OCI-LY7 (cell line): Measurements from ENCODE around the gene SUSD4. TPM values are rescaled to one million over a fixed set of nuclear protein-coding genes. Genes with fewer than 3 reads are reported as not detected.

Experiments
- BruUV-seq: library from RNA; stranded (reverse); fragments of 400-500 nt; replicated peaks from 2 replicates; lab custom pipeline; 2021; lab: Mats Ljungman, UMichigan
- CTCF ChIA-PET: fragments of 300-600 bp; sonication (Branson Sonifier 250); formaldehyde crosslinking; loops from one replicate; lab custom pipeline; 2022; ENCODE audit warnings: antibody characterized with exemption; ENCODE audit not compliant: unreplicated experiment; lab: Charles Lee
- POLR2A ChIA-PET: fragments of 300-600 bp; sonication (Branson Sonifier 250); formaldehyde crosslinking; loops from one replicate; lab custom pipeline; 2022; ENCODE audit warnings: antibody characterized with exemption; lab: Charles Lee
- DNase-seq: peaks from one replicate; pipeline ENCODE4 v3.0.0-alpha.2; 2015; ENCODE audit warnings: low spot score
- H2AFZ ChIP-seq: fragments of 200-600 bp; sonication (generic), shearing (Covaris generic); 2 replicates; pipeline ENCODE4 v1.6.1; 2014; ENCODE audit warnings: mild to moderate bottlenecking, antibody characterized with exemption, low read length, moderate library complexity
- H3K27ac ChIP-seq: fragments of 200-600 bp; sonication (generic); 2 replicates; pipeline ENCODE4 v1.5.1; 2014; ENCODE audit warnings: mixed run types, low read depth, mild to moderate bottlenecking, moderate library complexity, low read length, inconsistent platforms; ENCODE audit not compliant: poor library complexity, severe bottlenecking
- H3K36me3 ChIP-seq: fragments of 200-600 bp; sonication (generic); 2 replicates; pipeline ENCODE4 v1.6.1; 2014; ENCODE audit warnings: mild to moderate bottlenecking, antibody characterized with exemption, low read length, moderate library complexity, mixed read lengths; ENCODE audit not compliant: insufficient read depth
- H3K4me1 ChIP-seq: fragments of 200-600 bp; sonication (generic); 2 replicates; pipeline ENCODE4 v1.5.1; 2014; ENCODE audit warnings: mild to moderate bottlenecking, low read length; ENCODE audit not compliant: insufficient read depth, poor library complexity, severe bottlenecking
- H3K4me2 ChIP-seq: fragments of 200-600 bp; sonication (generic); 2 replicates; pipeline ENCODE4 v1.6.1; 2014; ENCODE audit warnings: mild to moderate bottlenecking, low read length
- H3K4me3 ChIP-seq: fragments of 200-600 bp; sonication (generic); 2 replicates; pipeline ENCODE4 v1.5.1; 2014; ENCODE audit warnings: mild to moderate bottlenecking, low read depth, low read length; ENCODE audit not compliant: poor library complexity, severe bottlenecking
- H3K79me2 ChIP-seq: fragments of 200-600 bp; sonication (generic); 2 replicates; pipeline ENCODE4 v1.6.1; 2016; ENCODE audit warnings: low read depth, mild to moderate bottlenecking, low read length, moderate library complexity, mixed read lengths; ENCODE audit not compliant: insufficient read depth
- H3K9me2 ChIP-seq: fragments of 200-600 bp; sonication (generic); 2 replicates; pipeline ENCODE4 v1.6.1; 2016; ENCODE audit warnings: mild to moderate bottlenecking, low read length, mixed read lengths; ENCODE audit not compliant: insufficient read depth
- H3K9me3 ChIP-seq: fragments of 200-600 bp; sonication (generic); 2 replicates; pipeline ENCODE4 v1.6.1; 2014; ENCODE audit warnings: mild to moderate bottlenecking, mixed run types, low read length, mixed read lengths
- H4K20me1 ChIP-seq: fragments of 200-600 bp; sonication (generic); 2 replicates; pipeline ENCODE4 v1.6.1; 2014; ENCODE audit warnings: mild to moderate bottlenecking, antibody characterized with exemption, low read length, moderate library complexity, mixed read lengths; ENCODE audit not compliant: insufficient read depth
- CTCF ChIP-seq: fragments of 200-600 bp; sonication (generic); conservative IDR thresholded peaks from 2 replicates; pipeline ENCODE4 v1.5.1; 2014; ENCODE audit warnings: mild to moderate bottlenecking, antibody characterized with exemption, low read length, moderate library complexity, mixed read lengths
- EZH2phosphoT487 ChIP-seq: fragments of 200-600 bp; sonication (generic); IDR thresholded peaks from 2 replicates; pipeline ENCODE4 v1.6.1; 2018; ENCODE audit warnings: low read depth, borderline replicate concordance, mild to moderate bottlenecking, mixed run types, antibody characterized with exemption, low read length, moderate library complexity, mixed read lengths
- intact Hi-C: fragments of 100-400 bp; cut with micrococcal nuclease; formaldehyde crosslinking; loops from one replicate; pipeline ENCODE4 v1.10.0; 2022; ENCODE audit not compliant: unreplicated experiment
- total RNA-seq, 2 experiments: library from RNA; depleted of rRNA in 1 of 2; stranded (reverse); fragments of >200 nt in 1 of 2; shearing (Covaris generic) in 1 of 2; gene quantifications; 2 replicates each; pipeline ENCODE4 v1.2.3, GENCODE V29; 2014 to 2022

SUSD4 gene
- total RNA-seq, 2 experiments from 2014 or later: 0.42 TPM; not detected in 1

GRCh38 chr1:223343692-223344091 lies 20.3 kb downstream of the SUSD4 start:
- no TSS peak for BruUV-seq
- Histone ChIP-seq H3K4me2 (no peak overlapping the region), H3K36me3 (no peaks in the 10 kb centered on the region), H3K4me3 (no peak overlapping the region), H3K9me3 (no peaks in the 10 kb centered on the region), H3K27ac (no peak overlapping the region), H2AFZ (no peak overlapping the region), H4K20me1 (no peaks in the 10 kb centered on the region), H3K4me1 (no peaks in the 10 kb centered on the region), H3K79me2 (no peaks in the 10 kb centered on the region), H3K9me2 (no peaks in the 10 kb centered on the region)
- DNase-seq: no peak
- intact Hi-C loops: no loop called here
- POLR2A ChIA-PET: no interaction called here
- TF ChIP-seq EZH2phosphoT487: no peak
- CTCF ChIA-PET: no interaction called here

DNA sequence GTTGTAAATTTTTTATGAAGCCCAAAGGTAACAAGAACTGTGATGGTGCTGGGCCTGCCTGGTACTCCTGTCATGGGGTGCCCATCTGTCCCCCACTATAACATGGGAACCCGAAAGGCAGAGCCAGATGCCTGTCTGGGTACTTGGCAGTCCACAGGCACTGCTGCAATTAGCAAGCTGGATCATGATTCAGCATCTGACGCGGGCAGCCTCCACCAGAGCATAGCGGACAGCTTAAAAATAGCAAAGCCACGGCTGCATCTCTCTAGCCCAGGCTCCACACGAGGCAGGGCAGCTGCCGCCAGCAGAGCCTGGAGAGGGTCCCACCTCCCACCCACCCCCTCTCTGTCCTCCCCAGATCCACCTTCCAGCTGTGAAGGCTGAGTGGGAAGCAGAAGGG lies 22.9 kb downstream of the SUSD4 start:
- no peak for DNase-seq
- Histone ChIP-seq H3K4me2 (no peak overlapping the region), H3K79me2 (no peaks in the 10 kb centered on the region), H3K27ac (no peak overlapping the region), H2AFZ (no peak overlapping the region), H3K4me3 (no peak overlapping the region), H3K36me3 (no peaks in the 10 kb centered on the region), H4K20me1 (no peaks in the 10 kb centered on the region), H3K4me1 (no peaks in the 10 kb centered on the region), H3K9me2 (no peaks in the 10 kb centered on the region), H3K9me3 (no peaks in the 10 kb centered on the region)
- BruUV-seq: no TSS peak
- CTCF ChIA-PET: no interaction called here
- intact Hi-C loops: no loop called here
- POLR2A ChIA-PET: no interaction called here
- no peak for TF ChIP-seq EZH2phosphoT487
- TF ChIP-seq CTCF: no peak

DNA sequence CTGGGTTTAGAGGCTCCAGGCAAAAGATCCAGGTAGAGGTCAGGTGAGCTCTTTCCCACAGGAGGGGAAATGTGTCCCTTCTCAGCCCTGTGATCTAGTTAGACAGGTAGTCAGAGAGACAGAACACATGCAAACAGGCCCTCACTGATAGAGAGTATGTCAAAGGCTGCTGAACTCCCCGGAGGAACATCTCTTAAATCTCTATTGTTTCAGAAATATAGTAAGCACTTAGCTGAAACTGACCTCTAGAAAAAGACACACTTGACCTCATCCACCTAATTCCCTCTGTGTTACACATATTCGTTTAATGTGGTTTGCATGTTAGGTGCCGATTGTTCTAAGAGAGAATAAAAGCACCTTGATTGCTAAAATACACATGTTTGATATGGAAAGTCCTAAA lies 23.3 kb downstream of the SUSD4 start:
- H4K20me1 ChIP-seq: no peaks in the 10 kb centered on the region
- no peak overlapping the region for H2AFZ ChIP-seq
- BruUV-seq: no TSS peak
- H3K79me2 ChIP-seq: no peaks in the 10 kb centered on the region
- no peak overlapping the region for H3K4me3 ChIP-seq
- no peak for TF ChIP-seq CTCF
- no peak for TF ChIP-seq EZH2phosphoT487
- H3K27ac ChIP-seq: no peak overlapping the region
- no peaks in the 10 kb centered on the region for H3K4me1 ChIP-seq
- H3K9me3 ChIP-seq: no peaks in the 10 kb centered on the region
- ChIA-PET POLR2A (no interaction called here), CTCF (no interaction called here)
- no peaks in the 10 kb centered on the region for H3K9me2 ChIP-seq
- DNase-seq: no peak
- H3K36me3 ChIP-seq: no peaks in the 10 kb centered on the region
- H3K4me2 ChIP-seq: no peak overlapping the region
- intact Hi-C loops: no loop called here
